ENCODE results near the gene EZR. TPM values are rescaled to one million over a fixed set of nuclear protein-coding genes. Genes with fewer than 3 reads are reported as not detected.

Gene EZR
- total RNA-seq, 1 experiment from 2014 or later, result 375 TPM

DNA sequence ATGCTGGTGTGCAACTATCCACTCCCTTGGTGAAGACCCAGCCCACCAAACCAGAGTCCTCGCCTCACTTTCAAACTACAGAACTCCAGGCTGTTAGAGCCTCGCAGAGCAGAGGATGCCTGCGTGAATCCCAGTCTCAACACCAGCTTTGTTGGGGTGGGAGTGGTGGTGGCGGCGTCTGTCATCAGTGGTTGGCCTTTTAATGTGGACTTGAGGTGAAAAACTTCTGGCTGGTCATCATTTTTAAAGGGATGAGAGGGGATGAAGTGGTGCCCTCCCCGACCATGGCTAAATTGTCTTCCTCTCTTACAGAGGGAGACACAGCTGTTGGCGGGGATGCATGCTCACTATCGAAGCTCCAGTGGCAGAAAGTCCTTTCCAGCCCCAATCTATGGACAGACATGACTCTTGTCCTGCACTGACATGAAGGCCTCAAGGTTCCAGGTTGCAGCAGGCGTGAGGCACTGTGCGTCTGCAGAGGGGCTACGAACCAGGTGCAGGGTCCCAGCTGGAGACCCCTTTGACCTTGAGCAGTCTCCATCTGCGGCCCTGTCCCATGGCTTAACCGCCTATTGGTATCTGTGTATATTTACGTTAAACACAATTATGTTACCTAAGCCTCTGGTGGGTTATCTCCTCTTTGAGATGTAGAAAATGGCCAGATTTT is 54.9 kb downstream of the EZR start:
- no CpG with 5 or more reads among the region's 14 CpGs for WGBS (ENCODE audit: extremely low coverage, insufficient read length, low lambda C conversion rate)
- no peaks in the 10 kb centered on the region for H3K23me2 ChIP-seq (ENCODE audit: insufficient read length, low read depth, low read length, poor library complexity, severe bottlenecking)
- TF ChIP-seq, protein P1, sequence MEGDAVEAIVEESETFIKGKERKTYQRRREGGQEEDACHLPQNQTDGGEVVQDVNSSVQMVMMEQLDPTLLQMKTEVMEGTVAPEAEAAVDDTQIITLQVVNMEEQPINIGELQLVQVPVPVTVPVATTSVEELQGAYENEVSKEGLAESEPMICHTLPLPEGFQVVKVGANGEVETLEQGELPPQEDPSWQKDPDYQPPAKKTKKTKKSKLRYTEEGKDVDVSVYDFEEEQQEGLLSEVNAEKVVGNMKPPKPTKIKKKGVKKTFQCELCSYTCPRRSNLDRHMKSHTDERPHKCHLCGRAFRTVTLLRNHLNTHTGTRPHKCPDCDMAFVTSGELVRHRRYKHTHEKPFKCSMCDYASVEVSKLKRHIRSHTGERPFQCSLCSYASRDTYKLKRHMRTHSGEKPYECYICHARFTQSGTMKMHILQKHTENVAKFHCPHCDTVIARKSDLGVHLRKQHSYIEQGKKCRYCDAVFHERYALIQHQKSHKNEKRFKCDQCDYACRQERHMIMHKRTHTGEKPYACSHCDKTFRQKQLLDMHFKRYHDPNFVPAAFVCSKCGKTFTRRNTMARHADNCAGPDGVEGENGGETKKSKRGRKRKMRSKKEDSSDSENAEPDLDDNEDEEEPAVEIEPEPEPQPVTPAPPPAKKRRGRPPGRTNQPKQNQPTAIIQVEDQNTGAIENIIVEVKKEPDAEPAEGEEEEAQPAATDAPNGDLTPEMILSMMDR (conservative IDR thresholded peaks at IDR 0.05), result no peak
- H3K9ac ChIP-seq (ENCODE audit: extremely low read depth, insufficient read length, low read length), result no peak overlapping the region
- no peaks in the 10 kb centered on the region for H3K79me1 ChIP-seq (ENCODE audit: insufficient read depth, low read depth, low read length, poor library complexity, severe bottlenecking)
- H3T11ph ChIP-seq (ENCODE audit: low read length), result no peak overlapping the region
- no peak overlapping the region for H2BK12ac ChIP-seq (ENCODE audit: insufficient read length, low read depth, low read length)
- H3K4ac ChIP-seq (ENCODE audit: low read depth, low read length), result no peak overlapping the region
- H2AFZ ChIP-seq (ENCODE audit: low read length), result no peak overlapping the region
- H2BK5ac ChIP-seq (ENCODE audit: insufficient read length, low read length), result no peak overlapping the region
- no peak overlapping the region for H3K23ac ChIP-seq (ENCODE audit: insufficient read length, low read depth, low read length)
- H3K18ac ChIP-seq (ENCODE audit: insufficient read length, low read depth, low read length), result no peak overlapping the region
- no peak overlapping the region for H4K91ac ChIP-seq (ENCODE audit: insufficient read length, low read depth, low read length)
- no peaks in the 10 kb centered on the region for H3K79me2 ChIP-seq (ENCODE audit: insufficient read depth, low read length)
- no peaks in the 10 kb centered on the region for H4K20me1 ChIP-seq (ENCODE audit: control insufficient read depth, insufficient read depth, insufficient read length)
- H4K8ac ChIP-seq (replicated peaks; ENCODE audit: insufficient read length, low read depth, low read length), result no peak overlapping the region
- no peaks in the 10 kb centered on the region for H3K9me3 Mint-ChIP-seq
- H3K56ac ChIP-seq (ENCODE audit: insufficient read length, low read depth, low read length), result no peak overlapping the region
- no peak overlapping the region for H2BK20ac ChIP-seq (ENCODE audit: low read depth, low read length, poor library complexity, severe bottlenecking)
- H3K4me1 ChIP-seq (ENCODE audit: insufficient read depth, low read length), result no peaks in the 10 kb centered on the region
- H3K27me3 ChIP-seq (ENCODE audit: insufficient read depth, low read length), result no peaks in the 10 kb centered on the region
- H3K4me2 ChIP-seq (ENCODE audit: insufficient read depth, insufficient read length, low read length), result no peak overlapping the region
- H3K4me1 Mint-ChIP-seq, result peaks cover 10 to 16% of the 10 kb centered on the region in 2 experiments
- H2AK5ac ChIP-seq (ENCODE audit: insufficient read length, low read length), result no peak overlapping the region
- DNase-seq, result no peak
- peak overlapping the region; percentile 27 to 94 (median 36); a peak in 4 of 7 replicates for H3K27ac Mint-ChIP-seq
- H2BK15ac ChIP-seq (ENCODE audit: low read depth, low read length), result no peak overlapping the region
- H3K9me3 ChIP-seq (ENCODE audit: control insufficient read depth, low read depth, low read length), result no peaks in the 10 kb centered on the region
- no peak overlapping the region for H2BK120ac ChIP-seq (ENCODE audit: low read depth, low read length, poor library complexity, severe bottlenecking)
- peaks cover 34 to 54% (median 46%) of the 10 kb centered on the region in 3 experiments; a peak in 6 of 7 replicates for H3K36me3 Mint-ChIP-seq (ENCODE audit: insufficient read depth in 1 of 3, low read depth in 3 of 3)
- H3K4me3 Mint-ChIP-seq, result no peak overlapping the region
- H3K27ac ChIP-seq (ENCODE audit: insufficient read length, low read depth, low read length), result no peak overlapping the region
- peaks cover 3% of the 10 kb centered on the region for H3K27me3 Mint-ChIP-seq (ENCODE audit: low read depth)
- no peak overlapping the region for H3K14ac ChIP-seq (ENCODE audit: insufficient read depth, low read length)
- H4K5ac ChIP-seq (ENCODE audit: insufficient read length, low read depth, low read length), result no peak overlapping the region
